T47D (cell line): ENCODE measurements around the gene CBY1.

ENCODE experiments used
- DNase-seq, 2 experiments: peaks; one replicate each; pipeline versions ENCODE4 v3.0.0 to v3.0.0-alpha.2; 2011 to 2012; ENCODE audit warnings: low read depth in 1 of 2, low spot score in 1 of 2
- JUND ChIP-seq: IDR thresholded peaks from 2 replicates; pipeline ENCODE4 v1.6.1; 2012; ENCODE audit warnings: low read depth
- in situ Hi-C: cut with HindIII; loops from 2 replicates; pipeline ENCODE4 v1.10.0; 2016; ENCODE audit warnings: low sequenced_read_pairs, low pct_unique_long_range_greater_than_20kb

The CBY1 gene

GRCh38 chr22:38698407-38699094 is 42.1 kb downstream of the CBY1 start:
- DNase-seq: no peak
- in situ Hi-C loops: no loop called here
- TF ChIP-seq JUND: no peak

- no peak for DNase-seq
- in situ Hi-C loops: no loop called here
- TF ChIP-seq JUND: no peak
Measured at GRCh38 chr22:38699143-38699542, 42.7 kb downstream of the CBY1 start.

GRCh38 chr22:38699784-38700183 is 43.3 kb downstream of the CBY1 start:
- in situ Hi-C loops: no loop called here
- no peak for TF ChIP-seq JUND
- DNase-seq: peak in 1 of 2 experiments; percentile 38

GRCh38 chr22:38700270-38700788 is 43.9 kb downstream of the CBY1 start:
- in situ Hi-C loops: no loop called here
- DNase-seq: peak in 1 of 2 experiments; percentile 65
- no peak for TF ChIP-seq JUND

GRCh38 chr22:38700789-38701628 is 44.6 kb downstream of the CBY1 start, which contains the start of gene JOSD1:
Gene JOSD1, minus strand, starts transcription at chr22:38700943. Its CDS starts 956 bp downstream, at chr22:38699987.
- DNase-seq: peak; percentile 54 to 95
- no peak for TF ChIP-seq JUND
- in situ Hi-C loops: no loop called here

- no peak for TF ChIP-seq JUND
- in situ Hi-C loops: no loop called here
- no peak for DNase-seq
Measured at GRCh38 chr22:38704654-38705234, 48.3 kb downstream of the CBY1 start.

- in situ Hi-C loops: no loop called here
- no peak for TF ChIP-seq JUND
- peak; percentile 92 to 100 for DNase-seq
Measured at GRCh38 chr22:38705235-38706100, 49.0 kb downstream of the CBY1 start, which contains the start of gene GTPBP1. Gene GTPBP1, plus strand, starts transcription at chr22:38705944. Its CDS starts 12 bp downstream, at chr22:38705956.

GRCh38 chr22:38706101-38706900 is 49.9 kb downstream of the CBY1 start:
- DNase-seq: peak in 1 of 2 experiments; percentile 24
- in situ Hi-C loops: no loop called here
- no peak for TF ChIP-seq JUND

- in situ Hi-C loops: no loop called here
- TF ChIP-seq JUND: no peak
- DNase-seq: no peak
Measured at GRCh38 chr22:38706901-38707195, 50.4 kb downstream of the CBY1 start.

GRCh38 chr22:38707346-38707745 is 50.9 kb downstream of the CBY1 start:
- no peak for TF ChIP-seq JUND
- DNase-seq: no peak
- in situ Hi-C loops: no loop called here

GRCh38 chr22:38707984-38708383 is 51.5 kb downstream of the CBY1 start:
- no peak for TF ChIP-seq JUND
- in situ Hi-C loops: no loop called here
- no peak for DNase-seq
